CD14-positive monocyte (primary cell): ENCODE measurements around the gene KRTAP21-1. TPM values are rescaled to one million over a fixed set of nuclear protein-coding genes. Genes with fewer than 3 reads are reported as not detected.
"Not testable (repeated sequence)": the region's sequence is repeated elsewhere in the genome, so short reads cannot be mapped to it uniquely, and the experiment has no call there.

Experiments
- DNase-seq, 3 donors: peaks; one replicate each; pipeline ENCODE4 v3.0.0-alpha.2; 2011 to 2022
- H2AFZ ChIP-seq: 2 replicates; pipeline ENCODE4 v1.6.0; 2012; ENCODE audit warnings: mild to moderate bottlenecking, low read depth, low read length, inconsistent platforms; ENCODE audit not compliant: insufficient read depth, poor library complexity, severe bottlenecking
- H3K27ac ChIP-seq, 2 donors: 1 replicate in 1 of 2; 2 replicates in 1 of 2; pipeline ENCODE4 v1.5.1; 2012 to 2013; ENCODE audit warnings: low read length in 2 of 2, control low read depth in 1 of 2, inconsistent platforms in 1 of 2, low read depth in 1 of 2, mild to moderate bottlenecking in 1 of 2
- H3K27me3 ChIP-seq, 2 donors: one replicate each; pipeline versions ENCODE4 v1.6.0 to v1.6.1; 2011 to 2013; ENCODE audit warnings: low read length in 2 of 2; ENCODE audit not compliant: control insufficient read depth in 2 of 2, insufficient read depth in 2 of 2
- H3K36me3 ChIP-seq, 2 donors: replicated peaks in 1 of 2; 1 replicate in 1 of 2; 2 replicates in 1 of 2; pipeline versions ENCODE4 v1.5.1 to v1.6.1; 2012 to 2013; ENCODE audit warnings: low read length in 2 of 2, control low read depth in 1 of 2, inconsistent platforms in 1 of 2, mild to moderate bottlenecking in 1 of 2; ENCODE audit not compliant: insufficient read depth in 2 of 2, control insufficient read depth in 1 of 2
- H3K4me1 ChIP-seq, 2 donors: 1 replicate in 1 of 2; 2 replicates in 1 of 2; pipeline versions ENCODE4 v1.5.1 to v1.6.1; 2012 to 2013; ENCODE audit warnings: low read length in 2 of 2, control low read depth in 1 of 2, inconsistent platforms in 1 of 2, mild to moderate bottlenecking in 1 of 2, moderate library complexity in 1 of 2; ENCODE audit not compliant: insufficient read depth in 2 of 2, control insufficient read depth in 1 of 2
- H3K4me2 ChIP-seq: replicated peaks from 2 replicates; pipeline ENCODE3; 2012; ENCODE audit warnings: low read length, moderate library complexity, mild to moderate bottlenecking; ENCODE audit not compliant: poor library complexity, severe bottlenecking; ENCODE audit errors: extremely low read depth
- H3K4me3 ChIP-seq, 3 experiments: fragments of 200-600 bp in 1 of 3; sonication (generic) in 1 of 3; replicated peaks in 1 of 3; 1 replicate in 2 of 3; 2 replicates in 1 of 3; pipeline ENCODE4 v1.5.1; 2011 to 2013; ENCODE audit warnings: low read length in 3 of 3, mild to moderate bottlenecking in 3 of 3, control low read depth in 2 of 3, low read depth in 2 of 3, inconsistent platforms in 1 of 3, moderate library complexity in 1 of 3
- H3K79me2 ChIP-seq: 2 replicates; pipeline ENCODE4 v1.6.0; 2012; ENCODE audit warnings: mild to moderate bottlenecking, control low read depth, inconsistent platforms, low read length, moderate library complexity; ENCODE audit not compliant: insufficient read depth
- H3K9ac ChIP-seq: 2 replicates; pipeline ENCODE4 v1.6.0; 2017; ENCODE audit warnings: low read length, mild to moderate bottlenecking; ENCODE audit not compliant: insufficient read depth, poor library complexity, severe bottlenecking
- H3K9me3 ChIP-seq, 2 donors: replicated peaks in 1 of 2; 1 replicate in 1 of 2; 2 replicates in 1 of 2; pipeline versions ENCODE4 v1.5.1 to v1.6.1; 2012 to 2013; ENCODE audit warnings: low read length in 2 of 2, control low read depth in 1 of 2; ENCODE audit not compliant: control insufficient read depth in 1 of 2, insufficient read depth in 1 of 2
- H4K20me1 ChIP-seq: 2 replicates; pipeline ENCODE4 v1.6.0; 2012; ENCODE audit warnings: mild to moderate bottlenecking, low read length, control low read depth, moderate library complexity; ENCODE audit not compliant: insufficient read depth
- H3K27ac Mint-ChIP-seq, 7 donors: one replicate each; pipeline ENCODE4 v1.8.0; 2020; ENCODE audit warnings: mild to moderate bottlenecking in 7 of 7, mixed read lengths in 7 of 7, moderate library complexity in 6 of 7, inconsistent platforms in 2 of 7
- H3K27me3 Mint-ChIP-seq, 3 donors: one replicate each; pipeline ENCODE4 v1.8.0; 2021 to 2022; ENCODE audit warnings: low read depth in 3 of 3, mild to moderate bottlenecking in 3 of 3, mixed read lengths in 3 of 3, moderate library complexity in 3 of 3, inconsistent platforms in 1 of 3
- H3K36me3 Mint-ChIP-seq, 2 donors: one replicate each; pipeline ENCODE4 v1.8.0; 2020; ENCODE audit warnings: mixed read lengths in 2 of 2, inconsistent platforms in 1 of 2, mild to moderate bottlenecking in 1 of 2
- H3K4me1 Mint-ChIP-seq: one replicate; pipeline ENCODE4 v1.8.0; 2020; ENCODE audit warnings: mild to moderate bottlenecking, mixed read lengths
- H3K4me3 Mint-ChIP-seq, 2 donors: one replicate each; pipeline ENCODE4 v1.8.0; 2020; ENCODE audit warnings: mild to moderate bottlenecking in 2 of 2, mixed read lengths in 2 of 2, moderate library complexity in 1 of 2
- H3K9me3 Mint-ChIP-seq, 7 donors: one replicate each; pipeline ENCODE4 v1.8.0; 2020 to 2022; ENCODE audit warnings: mixed read lengths in 7 of 7, mild to moderate bottlenecking in 6 of 7, moderate library complexity in 6 of 7, inconsistent platforms in 2 of 7
- CTCF ChIP-seq: fragments of 200-600 bp; IDR thresholded peaks from one replicate; pipeline ENCODE4 v1.8.0; 2022; ENCODE audit warnings: antibody characterized with exemption, mild to moderate bottlenecking
- WGBS: methylation state at CpG from one replicate; pipeline ENCODE4 v1.1.5; 2013; ENCODE audit warnings: missing lambda C conversion rate; ENCODE audit not compliant: insufficient coverage; 5-methylcytosine and 5-hydroxymethylcytosine counted together
- intact Hi-C, 2 donors: fragments of 100-400 bp; cut with micrococcal nuclease; formaldehyde crosslinking; loops; one replicate each; pipeline versions ENCODE4 v1.15.0 to v1.15.1; 2023
- polyA minus RNA-seq: library from RNA; depleted of rRNA, polyadenylated mRNA; stranded (reverse); fragments of >200 nt; gene quantifications from 2 replicates; pipeline ENCODE4 v1.2.3, GENCODE V29; 2012
- polyA plus RNA-seq, 3 donors: library from polyadenylated mRNA; depleted of rRNA in 1 of 3; unstranded in 2 of 3; stranded (reverse) in 1 of 3; fragments of 300-500 nt in 2 of 3; fragments of >200 nt in 1 of 3; fragmentation: Illumina TruSeq in 2 of 3; gene quantifications; 1 replicate in 2 of 3; 2 replicates in 1 of 3; pipeline ENCODE4 v1.2.3, GENCODE V29; 2012 to 2021
- total RNA-seq, 12 experiments: library from RNA in 1 of 12; stranded (reverse) in 1 of 12; fragments of 120-200 nt in 1 of 12; gene quantifications; one replicate each; pipeline ENCODE4 v1.2.4 and lab custom pipeline; 2013 to 2026; ENCODE audit warnings: mixed read lengths in 6 of 12, inconsistent platforms in 1 of 12

The KRTAP21-1 gene
- not detected for total RNA-seq (2013)
- polyA plus RNA-seq (not detected), polyA minus RNA-seq (not detected in 2 replicates), total RNA-seq (lab: John Stamatoyannopoulos, UW) (0 to 0.15 (median 0) reads per million in 11 experiments)

GRCh38 chr21:30755328-30755727, at the start of gene KRTAP21-1:
KRTAP21-1 (minus strand) TSS chr21:30755428; CDS start chr21:30755378, 50 bp downstream.
- H3K27ac Mint-ChIP-seq, H3K27ac ChIP-seq, intact Hi-C loops, H3K27me3 Mint-ChIP-seq, H3K4me2 ChIP-seq, H3K27me3 ChIP-seq, H3K36me3 ChIP-seq, H4K20me1 ChIP-seq, H3K36me3 Mint-ChIP-seq, H3K4me3 Mint-ChIP-seq, DNase-seq, H3K4me3 ChIP-seq, H3K4me1 Mint-ChIP-seq, H3K9me3 ChIP-seq, H3K9ac ChIP-seq, H2AFZ ChIP-seq, H3K4me1 ChIP-seq, H3K79me2 ChIP-seq: not testable (repeated sequence)
- peaks cover 2 to 14% (median 7%) of the 10 kb centered on the region in 7 donors for H3K9me3 Mint-ChIP-seq
- no CpG with 5 or more reads among the region's 2 CpGs for WGBS

- H3K4me3 Mint-ChIP-seq, result no peak overlapping the region
- no peak for DNase-seq
- intact Hi-C loops, result no loop called here
- Histone ChIP-seq H3K79me2 (no peaks in the 10 kb centered on the region), H3K4me3 (no peak overlapping the region), H4K20me1 (no peaks in the 10 kb centered on the region), H3K9me3 (peaks cover 4 to 5% of the 10 kb centered on the region in 2 donors), H3K36me3 (no peaks in the 10 kb centered on the region), H2AFZ (no peak overlapping the region), H3K27me3 (no peaks in the 10 kb centered on the region), H3K4me1 (no peaks in the 10 kb centered on the region), H3K9ac (no peak overlapping the region), H3K4me2 (no peak overlapping the region), H3K27ac (no peak overlapping the region)
- no CpG with 5 or more reads among the region's 1 CpG for WGBS
- H3K27me3 Mint-ChIP-seq, result no peaks in the 10 kb centered on the region
- peaks cover 0 to 6% (median 3%) of the 10 kb centered on the region in 7 donors for H3K9me3 Mint-ChIP-seq
- H3K4me1 Mint-ChIP-seq, result no peaks in the 10 kb centered on the region
- no peak for TF ChIP-seq CTCF
- H3K36me3 Mint-ChIP-seq, result no peaks in the 10 kb centered on the region
- H3K27ac Mint-ChIP-seq, result peak overlapping the region in 1 of 7 donors; percentile 26
These were observed 45.4 kb upstream of the KRTAP21-1 start for GRCh38 chr21:30800605-30801004.
